Gastrocnemius medialis (tissue), 4 donors: ENCODE results near the gene GPC6.

Experiments used
- POLR2A ChIP-seq, 2 donors: fragments of 450-650 bp; IDR thresholded peaks; one replicate each; pipeline ENCODE4 v1.6.1; 2017; ENCODE audit warnings: antibody characterized with exemption in 2 of 2, mild to moderate bottlenecking in 2 of 2, moderate library complexity in 2 of 2
- TF ChIP-seq, protein P1 (sequence below), 5 experiments: fragments of 450-650 bp in 3 of 5; fragments of 200-600 bp in 2 of 5; sonication (generic) in 2 of 5; IDR thresholded peaks in 4 of 5; conservative IDR thresholded peaks in 1 of 5; 1 replicate in 4 of 5; 2 replicates in 1 of 5; pipeline ENCODE4 v1.5.1; 2016 to 2019; ENCODE audit warnings: antibody characterized with exemption in 5 of 5, mild to moderate bottlenecking in 3 of 5, moderate library complexity in 3 of 5

DNA sequence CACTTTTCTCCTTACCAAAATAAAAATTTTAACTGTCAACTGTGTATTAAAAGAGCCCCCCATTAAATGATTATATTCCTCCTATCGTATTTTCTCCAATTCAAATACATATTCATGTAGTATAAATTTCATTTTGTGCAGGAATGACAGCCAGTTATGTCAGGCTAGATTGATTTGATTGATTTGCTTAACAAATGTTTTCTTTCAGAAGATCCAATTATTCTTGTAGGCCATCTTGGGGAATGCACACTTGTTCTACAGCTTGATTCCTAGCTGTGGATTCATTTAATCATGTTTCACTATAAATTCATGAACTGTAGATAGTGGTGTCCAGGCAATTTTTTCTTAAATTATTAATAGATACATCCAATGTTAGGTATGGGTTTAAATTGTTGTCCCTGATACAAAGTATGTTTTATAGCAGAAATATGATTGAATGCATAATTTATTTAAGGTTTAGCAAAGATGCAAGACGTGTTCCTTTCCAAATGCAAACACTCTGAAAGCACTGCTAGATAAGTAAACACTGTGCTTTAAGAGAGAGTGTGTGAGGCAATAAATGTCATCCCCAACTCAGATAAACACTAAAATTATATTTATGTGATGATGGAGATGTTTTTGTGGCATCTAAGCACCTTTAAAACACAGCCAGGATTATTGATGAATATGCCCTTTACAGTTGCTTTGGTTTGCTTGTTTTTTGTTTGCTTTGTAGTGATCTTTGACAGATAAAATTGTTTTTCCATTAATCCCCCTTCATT is 721.7 kb downstream of the GPC6 start:
- TF ChIP-seq, protein P1, sequence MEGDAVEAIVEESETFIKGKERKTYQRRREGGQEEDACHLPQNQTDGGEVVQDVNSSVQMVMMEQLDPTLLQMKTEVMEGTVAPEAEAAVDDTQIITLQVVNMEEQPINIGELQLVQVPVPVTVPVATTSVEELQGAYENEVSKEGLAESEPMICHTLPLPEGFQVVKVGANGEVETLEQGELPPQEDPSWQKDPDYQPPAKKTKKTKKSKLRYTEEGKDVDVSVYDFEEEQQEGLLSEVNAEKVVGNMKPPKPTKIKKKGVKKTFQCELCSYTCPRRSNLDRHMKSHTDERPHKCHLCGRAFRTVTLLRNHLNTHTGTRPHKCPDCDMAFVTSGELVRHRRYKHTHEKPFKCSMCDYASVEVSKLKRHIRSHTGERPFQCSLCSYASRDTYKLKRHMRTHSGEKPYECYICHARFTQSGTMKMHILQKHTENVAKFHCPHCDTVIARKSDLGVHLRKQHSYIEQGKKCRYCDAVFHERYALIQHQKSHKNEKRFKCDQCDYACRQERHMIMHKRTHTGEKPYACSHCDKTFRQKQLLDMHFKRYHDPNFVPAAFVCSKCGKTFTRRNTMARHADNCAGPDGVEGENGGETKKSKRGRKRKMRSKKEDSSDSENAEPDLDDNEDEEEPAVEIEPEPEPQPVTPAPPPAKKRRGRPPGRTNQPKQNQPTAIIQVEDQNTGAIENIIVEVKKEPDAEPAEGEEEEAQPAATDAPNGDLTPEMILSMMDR (IDR thresholded peaks at IDR 0.05 in 4 of 5, conservative IDR thresholded peaks at IDR 0.05 in 1 of 5): no peak
- no peak for TF ChIP-seq POLR2A (IDR thresholded peaks at IDR 0.05)
